NB4 (cell line): ENCODE results near the gene EPHA4.

Experiments used
- POLR2A ChIP-seq: IDR thresholded peaks from 2 replicates; pipeline ENCODE4 v1.6.1; 2011; ENCODE audit warnings: mild to moderate bottlenecking; ENCODE audit not compliant: insufficient read length; ENCODE audit errors: extremely low read depth
- TF ChIP-seq, protein P1 (sequence below): IDR thresholded peaks from one replicate; pipeline ENCODE4 v1.5.1; 2012; ENCODE audit warnings: low read depth, low read length
- TF ChIP-seq, protein P2 (sequence below): IDR thresholded peaks from 2 replicates; pipeline ENCODE4 v1.6.1; 2011; ENCODE audit warnings: low read depth, low read length

DNA sequence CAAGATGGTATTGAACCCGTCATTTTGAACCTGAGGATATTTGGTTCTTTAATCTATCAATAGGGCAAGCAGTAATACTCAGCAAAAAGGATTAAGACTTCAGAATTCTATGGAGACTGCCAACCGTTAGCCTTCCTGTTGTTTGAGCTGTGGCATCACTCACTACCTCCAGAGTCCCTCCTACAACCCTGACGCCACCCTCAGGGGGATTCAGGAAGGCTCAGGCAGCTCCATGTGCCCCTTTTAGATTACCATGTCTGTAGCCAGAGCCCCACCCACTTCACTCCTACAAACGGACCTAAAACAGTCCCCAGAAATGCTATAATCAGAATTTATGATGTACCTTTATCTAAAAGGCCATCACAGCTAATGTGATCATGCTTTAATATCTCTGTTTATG, 172.9 kb downstream of the EPHA4 start:
- TF ChIP-seq, protein P1, sequence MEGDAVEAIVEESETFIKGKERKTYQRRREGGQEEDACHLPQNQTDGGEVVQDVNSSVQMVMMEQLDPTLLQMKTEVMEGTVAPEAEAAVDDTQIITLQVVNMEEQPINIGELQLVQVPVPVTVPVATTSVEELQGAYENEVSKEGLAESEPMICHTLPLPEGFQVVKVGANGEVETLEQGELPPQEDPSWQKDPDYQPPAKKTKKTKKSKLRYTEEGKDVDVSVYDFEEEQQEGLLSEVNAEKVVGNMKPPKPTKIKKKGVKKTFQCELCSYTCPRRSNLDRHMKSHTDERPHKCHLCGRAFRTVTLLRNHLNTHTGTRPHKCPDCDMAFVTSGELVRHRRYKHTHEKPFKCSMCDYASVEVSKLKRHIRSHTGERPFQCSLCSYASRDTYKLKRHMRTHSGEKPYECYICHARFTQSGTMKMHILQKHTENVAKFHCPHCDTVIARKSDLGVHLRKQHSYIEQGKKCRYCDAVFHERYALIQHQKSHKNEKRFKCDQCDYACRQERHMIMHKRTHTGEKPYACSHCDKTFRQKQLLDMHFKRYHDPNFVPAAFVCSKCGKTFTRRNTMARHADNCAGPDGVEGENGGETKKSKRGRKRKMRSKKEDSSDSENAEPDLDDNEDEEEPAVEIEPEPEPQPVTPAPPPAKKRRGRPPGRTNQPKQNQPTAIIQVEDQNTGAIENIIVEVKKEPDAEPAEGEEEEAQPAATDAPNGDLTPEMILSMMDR = no peak
- no peak for TF ChIP-seq POLR2A
- TF ChIP-seq, protein P2, sequence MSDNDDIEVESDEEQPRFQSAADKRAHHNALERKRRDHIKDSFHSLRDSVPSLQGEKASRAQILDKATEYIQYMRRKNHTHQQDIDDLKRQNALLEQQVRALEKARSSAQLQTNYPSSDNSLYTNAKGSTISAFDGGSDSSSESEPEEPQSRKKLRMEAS = no peak
